ENCODE data around the gene CATSPERZ. TPM values are rescaled to one million over a fixed set of nuclear protein-coding genes. Genes with fewer than 3 reads are reported as not detected.
A peak's percentile ranks its signal among the peaks of the same experiment; 100 is the strongest.

Gene CATSPERZ
- total and polyA plus RNA-seq, 2 of the 13 experiments (the other 11 are each of a cell fraction or from before 2014, with no cell fraction given): 0.22 to 0.48 TPM

DNA sequence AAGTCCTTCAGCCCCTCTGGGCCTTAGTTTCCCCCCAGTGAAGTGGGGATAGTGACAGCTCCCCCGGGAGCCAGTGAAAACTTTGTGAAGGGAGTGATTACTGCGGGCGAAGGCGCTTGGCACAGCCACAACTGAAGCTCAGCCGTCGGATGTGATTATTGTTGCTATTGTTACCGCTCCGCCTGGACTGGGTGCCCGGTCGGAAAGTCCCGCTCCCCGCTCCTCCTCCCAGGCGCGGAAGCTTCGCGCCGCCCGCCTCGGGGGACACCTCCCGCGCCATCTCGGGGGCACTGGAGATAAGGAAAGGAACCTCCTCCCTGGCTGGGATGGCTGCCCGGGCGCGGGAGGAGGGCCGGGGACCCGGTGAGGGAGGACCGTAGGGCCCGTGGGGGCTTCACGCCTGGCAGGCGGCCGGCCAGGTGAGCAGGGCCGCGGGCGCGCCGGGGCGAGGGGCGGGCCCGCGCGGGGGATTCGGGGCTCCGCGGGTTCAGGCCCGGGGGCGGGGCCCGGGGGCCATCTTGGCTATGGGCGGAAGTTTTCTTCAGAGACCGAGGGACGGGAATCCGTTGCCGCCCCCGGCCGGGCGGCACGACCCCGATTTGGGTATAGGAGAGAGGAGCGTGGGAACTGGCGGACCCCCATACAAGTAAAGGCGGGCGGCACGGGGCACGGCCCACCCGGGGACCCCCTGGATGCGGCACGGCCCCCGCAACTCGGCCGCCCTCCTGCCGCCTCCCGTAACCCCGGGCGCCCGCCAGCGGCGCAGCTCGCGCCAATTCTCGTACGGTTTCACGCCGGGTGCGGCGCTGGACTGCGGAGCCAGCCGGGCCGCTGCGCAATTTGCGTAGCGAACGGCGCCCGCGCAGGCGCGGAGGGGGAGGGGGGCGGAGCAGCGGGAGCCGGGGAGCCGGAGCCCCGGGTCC, 14.9 kb upstream of the CATSPERZ start, which contains the start of gene GPR137 (continued):
- TF ChIP-seq, protein P1, sequence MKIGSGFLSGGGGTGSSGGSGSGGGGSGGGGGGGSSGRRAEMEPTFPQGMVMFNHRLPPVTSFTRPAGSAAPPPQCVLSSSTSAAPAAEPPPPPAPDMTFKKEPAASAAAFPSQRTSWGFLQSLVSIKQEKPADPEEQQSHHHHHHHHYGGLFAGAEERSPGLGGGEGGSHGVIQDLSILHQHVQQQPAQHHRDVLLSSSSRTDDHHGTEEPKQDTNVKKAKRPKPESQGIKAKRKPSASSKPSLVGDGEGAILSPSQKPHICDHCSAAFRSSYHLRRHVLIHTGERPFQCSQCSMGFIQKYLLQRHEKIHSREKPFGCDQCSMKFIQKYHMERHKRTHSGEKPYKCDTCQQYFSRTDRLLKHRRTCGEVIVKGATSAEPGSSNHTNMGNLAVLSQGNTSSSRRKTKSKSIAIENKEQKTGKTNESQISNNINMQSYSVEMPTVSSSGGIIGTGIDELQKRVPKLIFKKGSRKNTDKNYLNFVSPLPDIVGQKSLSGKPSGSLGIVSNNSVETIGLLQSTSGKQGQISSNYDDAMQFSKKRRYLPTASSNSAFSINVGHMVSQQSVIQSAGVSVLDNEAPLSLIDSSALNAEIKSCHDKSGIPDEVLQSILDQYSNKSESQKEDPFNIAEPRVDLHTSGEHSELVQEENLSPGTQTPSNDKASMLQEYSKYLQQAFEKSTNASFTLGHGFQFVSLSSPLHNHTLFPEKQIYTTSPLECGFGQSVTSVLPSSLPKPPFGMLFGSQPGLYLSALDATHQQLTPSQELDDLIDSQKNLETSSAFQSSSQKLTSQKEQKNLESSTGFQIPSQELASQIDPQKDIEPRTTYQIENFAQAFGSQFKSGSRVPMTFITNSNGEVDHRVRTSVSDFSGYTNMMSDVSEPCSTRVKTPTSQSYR (CRISPR knock-in tag; IDR thresholded peaks at IDR 0.05; ENCODE audit: borderline replicate concordance): no peak
- TF ChIP-seq THAP7 (CRISPR knock-in tag; IDR thresholded peaks at IDR 0.05) (no peak), CHCHD3 (CRISPR knock-in tag; IDR thresholded peaks at IDR 0.05) (no peak), USF2 (IDR thresholded peaks at IDR 0.05; ENCODE audit: low read depth, low read length) (no peak), USF2 (CRISPR knock-in tag; IDR thresholded peaks at IDR 0.05; ENCODE audit: borderline replicate concordance) (no peak), SP4 (CRISPR knock-in tag; IDR thresholded peaks at IDR 0.05) (peak; percentile 2; the same call in 1 of the 2 replicates), KDM4B (CRISPR knock-in tag; IDR thresholded peaks at IDR 0.05) (no peak), ZSCAN21 (CRISPR knock-in tag; IDR thresholded peaks at IDR 0.05; ENCODE audit: borderline replicate concordance) (0 out of 2 replicates have a peak, but pooled peaks have one; percentile 14), IRF1 (CRISPR knock-in tag; IDR thresholded peaks at IDR 0.05; ENCODE audit: low read depth) (no peak), HNRNPL (IDR thresholded peaks at IDR 0.05; ENCODE audit: low read depth, low read length) (no peak)
- TF ChIP-seq, protein P2, sequence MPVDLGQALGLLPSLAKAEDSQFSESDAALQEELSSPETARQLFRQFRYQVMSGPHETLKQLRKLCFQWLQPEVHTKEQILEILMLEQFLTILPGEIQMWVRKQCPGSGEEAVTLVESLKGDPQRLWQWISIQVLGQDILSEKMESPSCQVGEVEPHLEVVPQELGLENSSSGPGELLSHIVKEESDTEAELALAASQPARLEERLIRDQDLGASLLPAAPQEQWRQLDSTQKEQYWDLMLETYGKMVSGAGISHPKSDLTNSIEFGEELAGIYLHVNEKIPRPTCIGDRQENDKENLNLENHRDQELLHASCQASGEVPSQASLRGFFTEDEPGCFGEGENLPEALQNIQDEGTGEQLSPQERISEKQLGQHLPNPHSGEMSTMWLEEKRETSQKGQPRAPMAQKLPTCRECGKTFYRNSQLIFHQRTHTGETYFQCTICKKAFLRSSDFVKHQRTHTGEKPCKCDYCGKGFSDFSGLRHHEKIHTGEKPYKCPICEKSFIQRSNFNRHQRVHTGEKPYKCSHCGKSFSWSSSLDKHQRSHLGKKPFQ (CRISPR knock-in tag; IDR thresholded peaks at IDR 0.05; ENCODE audit: insufficient replicate concordance): no peak
- TF ChIP-seq, protein P3, sequence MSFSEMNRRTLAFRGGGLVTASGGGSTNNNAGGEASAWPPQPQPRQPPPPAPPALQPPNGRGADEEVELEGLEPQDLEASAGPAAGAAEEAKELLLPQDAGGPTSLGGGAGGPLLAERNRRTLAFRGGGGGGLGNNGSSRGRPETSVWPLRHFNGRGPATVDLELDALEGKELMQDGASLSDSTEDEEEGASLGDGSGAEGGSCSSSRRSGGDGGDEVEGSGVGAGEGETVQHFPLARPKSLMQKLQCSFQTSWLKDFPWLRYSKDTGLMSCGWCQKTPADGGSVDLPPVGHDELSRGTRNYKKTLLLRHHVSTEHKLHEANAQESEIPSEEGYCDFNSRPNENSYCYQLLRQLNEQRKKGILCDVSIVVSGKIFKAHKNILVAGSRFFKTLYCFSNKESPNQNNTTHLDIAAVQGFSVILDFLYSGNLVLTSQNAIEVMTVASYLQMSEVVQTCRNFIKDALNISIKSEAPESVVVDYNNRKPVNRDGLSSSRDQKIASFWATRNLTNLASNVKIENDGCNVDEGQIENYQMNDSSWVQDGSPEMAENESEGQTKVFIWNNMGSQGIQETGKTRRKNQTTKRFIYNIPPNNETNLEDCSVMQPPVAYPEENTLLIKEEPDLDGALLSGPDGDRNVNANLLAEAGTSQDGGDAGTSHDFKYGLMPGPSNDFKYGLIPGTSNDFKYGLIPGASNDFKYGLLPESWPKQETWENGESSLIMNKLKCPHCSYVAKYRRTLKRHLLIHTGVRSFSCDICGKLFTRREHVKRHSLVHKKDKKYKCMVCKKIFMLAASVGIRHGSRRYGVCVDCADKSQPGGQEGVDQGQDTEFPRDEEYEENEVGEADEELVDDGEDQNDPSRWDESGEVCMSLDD (CRISPR knock-in tag; IDR thresholded peaks at IDR 0.05; ENCODE audit: borderline replicate concordance): no peak
- TF ChIP-seq, protein P4, sequence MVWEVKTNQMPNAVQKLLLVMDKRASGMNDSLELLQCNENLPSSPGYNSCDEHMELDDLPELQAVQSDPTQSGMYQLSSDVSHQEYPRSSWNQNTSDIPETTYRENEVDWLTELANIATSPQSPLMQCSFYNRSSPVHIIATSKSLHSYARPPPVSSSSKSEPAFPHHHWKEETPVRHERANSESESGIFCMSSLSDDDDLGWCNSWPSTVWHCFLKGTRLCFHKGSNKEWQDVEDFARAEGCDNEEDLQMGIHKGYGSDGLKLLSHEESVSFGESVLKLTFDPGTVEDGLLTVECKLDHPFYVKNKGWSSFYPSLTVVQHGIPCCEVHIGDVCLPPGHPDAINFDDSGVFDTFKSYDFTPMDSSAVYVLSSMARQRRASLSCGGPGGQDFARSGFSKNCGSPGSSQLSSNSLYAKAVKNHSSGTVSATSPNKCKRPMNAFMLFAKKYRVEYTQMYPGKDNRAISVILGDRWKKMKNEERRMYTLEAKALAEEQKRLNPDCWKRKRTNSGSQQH (CRISPR knock-in tag; IDR thresholded peaks at IDR 0.05; ENCODE audit: low read depth): no peak

All from HepG2 (cell line).